OCI-LY7 (cell line): Measurements from ENCODE around the gene NACC2. TPM values are rescaled to one million over a fixed set of nuclear protein-coding genes. Genes with fewer than 3 reads are reported as not detected.

Source experiments
- BruUV-seq: library from RNA; stranded (reverse); fragments of 400-500 nt; replicated peaks from 2 replicates; lab custom pipeline; 2021; lab: Mats Ljungman, UMichigan
- CTCF ChIA-PET: fragments of 300-600 bp; sonication (Branson Sonifier 250); formaldehyde crosslinking; loops from one replicate; lab custom pipeline; 2022; ENCODE audit warnings: antibody characterized with exemption; ENCODE audit not compliant: unreplicated experiment; lab: Charles Lee
- POLR2A ChIA-PET: fragments of 300-600 bp; sonication (Branson Sonifier 250); formaldehyde crosslinking; loops from one replicate; lab custom pipeline; 2022; ENCODE audit warnings: antibody characterized with exemption; lab: Charles Lee
- DNase-seq: peaks from one replicate; pipeline ENCODE4 v3.0.0-alpha.2; 2015; ENCODE audit warnings: low spot score
- H2AFZ ChIP-seq: fragments of 200-600 bp; sonication (generic), shearing (Covaris generic); 2 replicates; pipeline ENCODE4 v1.6.1; 2014; ENCODE audit warnings: mild to moderate bottlenecking, antibody characterized with exemption, low read length, moderate library complexity
- H3K27ac ChIP-seq: fragments of 200-600 bp; sonication (generic); 2 replicates; pipeline ENCODE4 v1.5.1; 2014; ENCODE audit warnings: mixed run types, low read depth, mild to moderate bottlenecking, moderate library complexity, low read length, inconsistent platforms; ENCODE audit not compliant: poor library complexity, severe bottlenecking
- H3K36me3 ChIP-seq: fragments of 200-600 bp; sonication (generic); 2 replicates; pipeline ENCODE4 v1.6.1; 2014; ENCODE audit warnings: mild to moderate bottlenecking, antibody characterized with exemption, low read length, moderate library complexity, mixed read lengths; ENCODE audit not compliant: insufficient read depth
- H3K4me1 ChIP-seq: fragments of 200-600 bp; sonication (generic); 2 replicates; pipeline ENCODE4 v1.5.1; 2014; ENCODE audit warnings: mild to moderate bottlenecking, low read length; ENCODE audit not compliant: insufficient read depth, poor library complexity, severe bottlenecking
- H3K4me2 ChIP-seq: fragments of 200-600 bp; sonication (generic); 2 replicates; pipeline ENCODE4 v1.6.1; 2014; ENCODE audit warnings: mild to moderate bottlenecking, low read length
- H3K4me3 ChIP-seq: fragments of 200-600 bp; sonication (generic); 2 replicates; pipeline ENCODE4 v1.5.1; 2014; ENCODE audit warnings: mild to moderate bottlenecking, low read depth, low read length; ENCODE audit not compliant: poor library complexity, severe bottlenecking
- H3K79me2 ChIP-seq: fragments of 200-600 bp; sonication (generic); 2 replicates; pipeline ENCODE4 v1.6.1; 2016; ENCODE audit warnings: low read depth, mild to moderate bottlenecking, low read length, moderate library complexity, mixed read lengths; ENCODE audit not compliant: insufficient read depth
- H3K9me2 ChIP-seq: fragments of 200-600 bp; sonication (generic); 2 replicates; pipeline ENCODE4 v1.6.1; 2016; ENCODE audit warnings: mild to moderate bottlenecking, low read length, mixed read lengths; ENCODE audit not compliant: insufficient read depth
- H3K9me3 ChIP-seq: fragments of 200-600 bp; sonication (generic); 2 replicates; pipeline ENCODE4 v1.6.1; 2014; ENCODE audit warnings: mild to moderate bottlenecking, mixed run types, low read length, mixed read lengths
- H4K20me1 ChIP-seq: fragments of 200-600 bp; sonication (generic); 2 replicates; pipeline ENCODE4 v1.6.1; 2014; ENCODE audit warnings: mild to moderate bottlenecking, antibody characterized with exemption, low read length, moderate library complexity, mixed read lengths; ENCODE audit not compliant: insufficient read depth
- EZH2phosphoT487 ChIP-seq: fragments of 200-600 bp; sonication (generic); IDR thresholded peaks from 2 replicates; pipeline ENCODE4 v1.6.1; 2018; ENCODE audit warnings: low read depth, borderline replicate concordance, mild to moderate bottlenecking, mixed run types, antibody characterized with exemption, low read length, moderate library complexity, mixed read lengths
- intact Hi-C: fragments of 100-400 bp; cut with micrococcal nuclease; formaldehyde crosslinking; loops from one replicate; pipeline ENCODE4 v1.10.0; 2022; ENCODE audit not compliant: unreplicated experiment
- total RNA-seq, 2 experiments: library from RNA; depleted of rRNA in 1 of 2; stranded (reverse); fragments of >200 nt in 1 of 2; shearing (Covaris generic) in 1 of 2; gene quantifications; 2 replicates each; pipeline ENCODE4 v1.2.3, GENCODE V29; 2014 to 2022
- TF ChIP-seq, protein P1 (sequence below): fragments of 200-600 bp; sonication (generic); conservative IDR thresholded peaks from 2 replicates; pipeline ENCODE4 v1.5.1; 2014; ENCODE audit warnings: mild to moderate bottlenecking, antibody characterized with exemption, low read length, moderate library complexity, mixed read lengths

NACC2 gene
- total RNA-seq, 2 experiments from 2014 or later, result 0.38 to 0.72 TPM

DNA sequence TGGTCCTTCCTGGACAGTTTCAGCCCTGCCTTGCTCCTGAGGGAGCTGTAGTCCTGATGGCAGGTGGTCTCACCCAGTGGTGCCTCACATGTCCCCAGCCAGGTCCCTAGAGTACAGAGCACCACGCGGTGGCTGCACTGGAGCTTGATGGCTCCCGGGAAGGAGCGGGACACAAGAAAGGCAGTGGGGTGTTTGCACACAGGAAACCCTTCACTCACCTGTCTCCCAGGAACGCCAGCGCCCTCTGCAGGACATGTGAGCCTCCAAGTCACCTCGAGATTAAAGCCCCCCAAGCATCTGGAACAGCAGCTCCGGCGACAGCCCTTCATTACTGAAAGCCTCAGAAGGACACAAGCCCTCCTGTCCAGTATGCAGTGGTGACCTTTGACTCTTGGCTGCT lies 43.5 kb upstream of the NACC2 start:
- no peaks in the 10 kb centered on the region for H4K20me1 ChIP-seq
- H3K9me3 ChIP-seq, result no peaks in the 10 kb centered on the region
- ChIA-PET CTCF (no interaction called here), POLR2A (no interaction called here)
- peak; percentile 74 for DNase-seq
- H3K9me2 ChIP-seq, result no peaks in the 10 kb centered on the region
- intact Hi-C loops, result loop anchor here (1.0 to 5.0 kb wide), 2 partner anchors 49 to 171 kb away; no protein-coding TSS in a partner anchor
- H3K4me3 ChIP-seq, result no peak overlapping the region
- no peaks in the 10 kb centered on the region for H3K4me1 ChIP-seq
- no peak overlapping the region for H2AFZ ChIP-seq
- TF ChIP-seq, protein P1, sequence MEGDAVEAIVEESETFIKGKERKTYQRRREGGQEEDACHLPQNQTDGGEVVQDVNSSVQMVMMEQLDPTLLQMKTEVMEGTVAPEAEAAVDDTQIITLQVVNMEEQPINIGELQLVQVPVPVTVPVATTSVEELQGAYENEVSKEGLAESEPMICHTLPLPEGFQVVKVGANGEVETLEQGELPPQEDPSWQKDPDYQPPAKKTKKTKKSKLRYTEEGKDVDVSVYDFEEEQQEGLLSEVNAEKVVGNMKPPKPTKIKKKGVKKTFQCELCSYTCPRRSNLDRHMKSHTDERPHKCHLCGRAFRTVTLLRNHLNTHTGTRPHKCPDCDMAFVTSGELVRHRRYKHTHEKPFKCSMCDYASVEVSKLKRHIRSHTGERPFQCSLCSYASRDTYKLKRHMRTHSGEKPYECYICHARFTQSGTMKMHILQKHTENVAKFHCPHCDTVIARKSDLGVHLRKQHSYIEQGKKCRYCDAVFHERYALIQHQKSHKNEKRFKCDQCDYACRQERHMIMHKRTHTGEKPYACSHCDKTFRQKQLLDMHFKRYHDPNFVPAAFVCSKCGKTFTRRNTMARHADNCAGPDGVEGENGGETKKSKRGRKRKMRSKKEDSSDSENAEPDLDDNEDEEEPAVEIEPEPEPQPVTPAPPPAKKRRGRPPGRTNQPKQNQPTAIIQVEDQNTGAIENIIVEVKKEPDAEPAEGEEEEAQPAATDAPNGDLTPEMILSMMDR, result peak; percentile 79
- no peak for TF ChIP-seq EZH2phosphoT487
- no peak overlapping the region for H3K4me2 ChIP-seq
- H3K36me3 ChIP-seq, result no peaks in the 10 kb centered on the region
- no TSS peak for BruUV-seq
- H3K27ac ChIP-seq, result no peak overlapping the region
- no peaks in the 10 kb centered on the region for H3K79me2 ChIP-seq

DNA sequence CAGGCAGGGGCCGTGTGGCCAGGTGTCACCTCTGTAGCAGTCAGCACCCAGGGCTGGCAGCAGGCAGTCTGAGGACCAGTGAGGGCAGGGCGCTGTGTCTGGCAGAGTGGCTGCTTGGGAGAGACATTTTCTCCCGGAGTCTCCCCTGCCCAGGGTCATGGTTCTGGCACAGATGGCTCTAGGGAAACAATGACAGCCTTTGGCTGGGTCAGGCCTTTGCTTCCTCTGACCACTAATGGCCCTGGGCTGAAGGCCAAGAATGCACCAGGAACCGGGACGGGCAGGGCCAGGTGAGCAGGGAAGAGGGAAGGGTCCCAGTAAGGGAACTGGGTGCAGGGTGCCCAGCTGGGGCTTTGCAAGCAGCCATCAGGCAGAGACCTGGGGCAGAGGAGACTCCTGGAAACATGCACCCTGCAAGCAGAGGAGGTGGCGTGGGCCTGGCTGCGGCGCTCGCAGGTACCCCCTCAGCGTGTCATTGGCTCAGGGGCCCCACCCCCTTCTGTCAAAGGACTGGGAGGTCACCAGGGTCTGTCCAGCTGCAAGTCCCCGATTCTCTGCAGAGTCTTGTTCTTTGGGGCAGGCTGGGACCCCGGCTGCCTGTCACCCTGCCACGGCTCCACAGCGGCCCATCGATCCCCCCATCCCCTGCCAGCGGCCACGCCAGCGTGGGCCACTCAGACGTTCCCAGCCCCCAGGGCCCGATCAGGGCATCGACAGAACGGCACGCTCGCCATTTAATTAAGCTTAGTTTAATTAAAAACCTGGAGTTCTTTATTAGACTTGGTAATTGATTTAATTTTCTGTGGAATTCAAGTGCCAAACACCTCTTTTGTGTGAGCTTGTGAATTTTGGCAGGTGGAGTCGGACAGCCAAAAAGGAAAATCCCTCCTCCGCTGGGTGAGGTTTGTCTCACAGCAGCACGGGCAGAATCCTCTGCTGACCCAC lies 42.5 kb upstream of the NACC2 start:
- no peak overlapping the region for H3K4me3 ChIP-seq
- no peak overlapping the region for H2AFZ ChIP-seq
- H3K4me1 ChIP-seq, result no peaks in the 10 kb centered on the region
- TF ChIP-seq EZH2phosphoT487, result no peak
- TF ChIP-seq, protein P1, result no peak
- H3K4me2 ChIP-seq, result no peak overlapping the region
- no peak overlapping the region for H3K27ac ChIP-seq
- ChIA-PET CTCF (no interaction called here), POLR2A (no interaction called here)
- H3K36me3 ChIP-seq, result no peaks in the 10 kb centered on the region
- no peaks in the 10 kb centered on the region for H3K9me2 ChIP-seq
- H3K9me3 ChIP-seq, result no peaks in the 10 kb centered on the region
- no peaks in the 10 kb centered on the region for H3K79me2 ChIP-seq
- intact Hi-C loops, result loop anchor here (1.0 to 5.0 kb wide), 2 partner anchors 48 to 170 kb away; no protein-coding TSS in a partner anchor
- no peak for DNase-seq
- no TSS peak for BruUV-seq
- no peaks in the 10 kb centered on the region for H4K20me1 ChIP-seq
